Measurements from ENCODE around the gene EID3.

DNA sequence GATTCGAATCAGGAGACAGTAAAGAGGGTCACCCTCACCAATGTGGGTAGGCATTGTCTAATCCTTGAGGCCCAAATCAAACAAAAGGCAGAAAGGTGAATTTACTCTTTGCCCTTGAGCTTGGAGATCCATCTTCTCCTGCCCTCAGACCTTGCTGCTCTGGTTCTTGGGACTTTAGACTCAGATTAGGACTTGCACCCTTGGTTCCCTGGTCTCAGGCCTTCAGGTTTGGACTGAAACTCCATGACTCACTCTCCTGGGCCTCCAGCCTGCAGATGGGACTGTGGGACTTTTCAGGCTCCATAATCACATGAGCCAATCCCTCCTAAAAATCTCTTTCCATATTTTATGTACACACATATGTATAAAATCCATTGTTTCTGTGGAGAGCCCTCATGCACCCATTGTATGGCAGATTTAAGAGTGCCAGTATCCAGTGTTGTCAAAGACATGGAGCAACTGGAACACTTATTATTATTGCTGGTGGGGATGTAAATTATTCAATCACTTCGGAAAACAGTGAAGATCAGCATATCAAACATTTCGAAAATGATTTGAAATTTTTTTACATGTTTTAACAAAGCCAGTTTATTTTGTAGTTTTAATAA lies 48.7 kb downstream of the EID3 start:
- TF ChIP-seq POLR2AphosphoS5 (IDR thresholded peaks at IDR 0.05; ENCODE audit: insufficient read depth in 1 of 2, low read depth in 1 of 2) = no peak
- TF ChIP-seq CTCF (IDR thresholded peaks at IDR 0.05) = no peak
